ENCODE results near the gene MX2. TPM values are rescaled to one million over a fixed set of nuclear protein-coding genes. Genes with fewer than 3 reads are reported as not detected.

MX2 gene
- total and polyA plus RNA-seq, 2 of the 8 experiments (the other 6 are each of a cell fraction or from before 2014, with no cell fraction given) = 3.1 to 8.9 TPM

GRCh38 chr21:41357546-41357945 is 4.3 kb upstream of the MX2 start (continued):
- TF ChIP-seq RNF2 (IDR thresholded peaks at IDR 0.05; ENCODE audit: borderline replicate concordance, low read depth, low read length, missing control alignments, poor library complexity, severe bottlenecking) (no peak), SP4 (IDR thresholded peaks at IDR 0.05; ENCODE audit: low read length) (no peak)
